Measurements from ENCODE around the gene SLC25A21. TPM values are rescaled to one million over a fixed set of nuclear protein-coding genes. Genes with fewer than 3 reads are reported as not detected.
"Not testable (repeated sequence)": the region's sequence is repeated elsewhere in the genome, so short reads cannot be mapped to it uniquely, and the experiment has no call there.

Gene SLC25A21
- total RNA-seq, 2 donors from 2014 or later: 1.2 TPM; not detected in 1

DNA sequence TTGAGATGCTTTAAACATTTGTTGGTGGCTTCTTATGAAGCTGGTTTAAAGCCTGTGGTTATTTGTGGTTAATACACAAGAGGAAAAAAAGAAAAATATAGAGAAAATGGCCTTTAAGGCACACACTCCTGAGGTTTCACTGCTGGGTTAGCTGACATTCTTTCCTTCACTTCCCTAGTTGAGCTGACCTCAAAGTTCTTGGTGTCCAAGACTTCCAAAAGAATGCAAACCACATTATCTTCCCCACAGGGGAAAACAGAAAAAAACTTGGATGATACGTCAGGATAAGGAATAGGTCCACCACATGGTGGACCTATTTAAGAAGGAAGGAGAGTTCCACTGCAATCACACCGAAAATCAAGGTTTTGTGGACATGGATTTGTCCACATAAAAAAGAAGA is 94.3 kb downstream of the SLC25A21 start:
- H3K9me3 ChIP-seq: no peaks in the 10 kb centered on the region
- no peaks in the 10 kb centered on the region for H3K27me3 ChIP-seq (replicated peaks; ENCODE audit: insufficient read depth)
- no peaks in the 10 kb centered on the region for H3K36me3 ChIP-seq
- TF ChIP-seq CTCF (IDR thresholded peaks at IDR 0.05): no peak
- no peak for ATAC-seq (ENCODE audit: insufficient number of reproducible peaks, low FRiP score, low read depth)
- DNase-seq (ENCODE audit: low spot score): no peak
- no peak overlapping the region for H3K27ac ChIP-seq
- H3K4me1 ChIP-seq (ENCODE audit: control insufficient read depth in 1 of 2, low read depth in 2 of 2): no peaks in the 10 kb centered on the region
- no peak overlapping the region for H3K4me3 ChIP-seq

DNA sequence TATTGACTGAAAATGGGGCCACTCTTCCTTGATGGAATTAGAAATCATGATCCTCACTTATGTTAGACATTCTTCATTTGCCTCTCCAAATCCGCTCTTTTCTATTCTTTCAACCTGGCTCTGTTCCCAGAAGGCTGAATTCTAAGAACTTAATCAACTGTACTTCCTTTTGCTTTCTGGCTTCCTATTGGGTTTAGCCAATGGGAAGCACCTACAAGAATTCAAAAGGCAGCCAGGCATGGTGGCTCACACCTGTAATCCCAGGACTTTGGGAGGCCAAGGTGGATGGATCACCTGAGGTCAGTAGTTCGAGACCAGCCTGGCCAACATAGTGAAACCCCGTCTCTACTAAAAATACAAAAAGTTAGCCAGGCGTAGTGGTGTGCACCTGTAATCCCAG is 98.1 kb downstream of the SLC25A21 start:
- DNase-seq (ENCODE audit: low spot score); ATAC-seq (ENCODE audit: insufficient number of reproducible peaks, low FRiP score, low read depth); H3K27me3 ChIP-seq (replicated peaks; ENCODE audit: insufficient read depth); H3K4me3 ChIP-seq; H3K9me3 ChIP-seq; H3K27ac ChIP-seq; H3K36me3 ChIP-seq; H3K4me1 ChIP-seq (ENCODE audit: control insufficient read depth in 1 of 2, low read depth in 2 of 2): not testable (repeated sequence)

DNA sequence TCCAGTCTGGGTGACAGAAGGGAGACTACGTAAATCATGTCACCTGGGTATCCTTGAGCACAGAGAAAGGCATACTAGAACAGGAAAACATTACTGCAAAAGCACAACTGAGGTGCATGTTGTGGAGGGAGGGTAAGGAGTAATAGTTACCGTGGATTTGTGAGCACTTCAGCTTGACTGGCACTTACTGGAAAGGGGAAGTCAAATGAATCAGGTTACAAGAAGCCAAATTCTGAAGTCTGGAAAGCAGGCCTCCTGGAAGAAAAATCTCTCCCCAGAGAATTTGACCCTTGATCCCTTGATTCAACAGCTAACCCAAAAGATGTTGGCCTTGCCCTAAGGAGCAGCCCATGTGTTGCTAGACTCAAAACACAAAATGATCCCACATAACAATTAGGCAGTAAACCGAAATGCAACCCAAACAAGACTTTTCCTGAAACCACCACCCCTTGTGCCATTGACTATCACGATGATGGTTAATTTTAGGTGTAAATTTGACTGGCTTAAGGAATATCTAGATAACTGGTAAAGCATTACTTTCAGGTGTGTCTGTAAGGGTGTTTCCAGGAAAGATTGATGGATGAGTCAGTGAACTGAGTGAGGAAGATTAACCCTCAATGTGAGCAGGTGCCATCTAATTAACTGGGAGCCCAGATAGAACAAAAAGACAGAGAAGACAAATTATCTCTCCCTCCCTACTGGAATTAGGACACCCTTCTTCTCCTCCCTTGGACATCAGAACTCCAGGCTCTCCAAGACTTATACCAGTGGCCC is 108.8 kb downstream of the SLC25A21 start:
- TF ChIP-seq CTCF (IDR thresholded peaks at IDR 0.05): no peak
- no peak overlapping the region for H3K4me3 ChIP-seq
- H3K36me3 ChIP-seq: no peaks in the 10 kb centered on the region
- H3K27me3 ChIP-seq (replicated peaks; ENCODE audit: insufficient read depth): no peaks in the 10 kb centered on the region
- no peaks in the 10 kb centered on the region for H3K9me3 ChIP-seq
- DNase-seq (ENCODE audit: low spot score): no peak
- peaks cover 0 to 8% of the 10 kb centered on the region in 2 donors for H3K4me1 ChIP-seq (ENCODE audit: control insufficient read depth in 1 of 2, low read depth in 2 of 2)
- no peak for ATAC-seq (ENCODE audit: insufficient number of reproducible peaks, low FRiP score, low read depth)
- no peak overlapping the region for H3K27ac ChIP-seq

- no peak overlapping the region for H3K27ac ChIP-seq
- no peak for ATAC-seq (ENCODE audit: insufficient number of reproducible peaks, low FRiP score, low read depth)
- no peaks in the 10 kb centered on the region for H3K36me3 ChIP-seq
- H3K4me1 ChIP-seq (ENCODE audit: control insufficient read depth in 1 of 2, low read depth in 2 of 2): peaks cover 0 to 8% of the 10 kb centered on the region in 2 donors
- TF ChIP-seq CTCF (IDR thresholded peaks at IDR 0.05): no peak
- no peaks in the 10 kb centered on the region for H3K9me3 ChIP-seq
- no peaks in the 10 kb centered on the region for H3K27me3 ChIP-seq (replicated peaks; ENCODE audit: insufficient read depth)
- no peak overlapping the region for H3K4me3 ChIP-seq
- no peak for DNase-seq (ENCODE audit: low spot score)
Measured at GRCh38 chr14:37062191-37062803, 110.1 kb downstream of the SLC25A21 start.

DNA sequence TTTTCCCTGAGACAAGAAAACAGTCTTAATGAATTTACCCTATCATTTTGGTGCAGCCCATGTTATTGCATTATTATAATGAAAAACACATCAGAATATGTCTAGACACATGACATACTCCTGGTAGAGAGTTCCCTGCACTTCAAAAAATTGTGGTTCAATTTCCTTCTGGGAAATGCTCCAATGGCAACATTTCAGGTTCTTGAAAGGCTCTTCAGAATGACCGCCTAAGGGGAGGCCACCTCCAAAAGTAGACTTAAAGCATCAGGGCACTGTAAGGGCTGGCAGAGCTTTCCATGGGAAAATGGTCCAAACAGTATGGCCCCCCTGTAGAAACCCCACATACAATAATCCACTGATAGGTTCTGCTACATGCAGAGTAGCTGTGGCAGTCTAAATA is 110.7 kb downstream of the SLC25A21 start:
- no peak for TF ChIP-seq CTCF (IDR thresholded peaks at IDR 0.05)
- no peaks in the 10 kb centered on the region for H3K9me3 ChIP-seq
- no peak overlapping the region for H3K4me3 ChIP-seq
- H3K27me3 ChIP-seq (replicated peaks; ENCODE audit: insufficient read depth): no peaks in the 10 kb centered on the region
- H3K27ac ChIP-seq: no peak overlapping the region
- ATAC-seq (ENCODE audit: insufficient number of reproducible peaks, low FRiP score, low read depth): no peak
- no peak for DNase-seq (ENCODE audit: low spot score)
- peaks cover 5 to 8% of the 10 kb centered on the region in 2 donors for H3K4me1 ChIP-seq (ENCODE audit: control insufficient read depth in 1 of 2, low read depth in 2 of 2)
- no peaks in the 10 kb centered on the region for H3K36me3 ChIP-seq

All from thoracic aorta (tissue), 2 donors.